ENCODE results near the gene SULT1A3. TPM values are rescaled to one million over a fixed set of nuclear protein-coding genes. Genes with fewer than 3 reads are reported as not detected.

SULT1A3 gene
- total RNA-seq, 2 experiments from 2014 or later: 23.3 to 28.4 TPM

DNA sequence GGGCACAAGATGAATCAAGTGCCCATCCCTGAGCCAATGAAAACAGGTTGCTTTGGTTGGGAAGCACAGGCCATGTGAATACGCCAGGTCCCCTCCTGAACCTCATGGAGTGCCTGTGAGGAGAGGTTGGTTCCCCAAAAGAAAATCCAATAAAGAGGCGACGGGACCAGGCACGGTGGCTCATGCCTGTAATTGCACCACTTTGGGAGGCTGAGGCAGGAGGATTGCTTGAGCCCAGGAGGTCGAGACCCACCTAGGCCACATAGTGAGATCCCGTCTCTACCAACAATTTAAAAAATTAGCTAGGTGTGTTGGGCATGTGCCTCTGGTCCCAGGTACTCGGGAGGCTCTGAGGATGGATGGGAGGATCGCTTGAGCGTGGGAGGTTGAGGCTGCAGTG lies 19.1 kb upstream of the SULT1A3 start:
- H3K4me1 Mint-ChIP-seq: peaks cover 13% of the 10 kb centered on the region
- POLR2A ChIA-PET: interaction anchor here (0.7 to 1.0 kb wide), 2 partner anchors 64 to 185 kb away, joined by 3 read pairs; no protein-coding TSS in a partner anchor
- no peaks in the 10 kb centered on the region for H3K27me3 Mint-ChIP-seq
- no peak overlapping the region for H3K4me3 Mint-ChIP-seq
- H3K36me3 Mint-ChIP-seq (ENCODE audit: low read depth): peaks cover 11% of the 10 kb centered on the region
- no peak overlapping the region for H3K27ac Mint-ChIP-seq
- CTCF ChIA-PET: interaction anchor here (1.5 to 2.4 kb wide), 2 partner anchors 68 to 418 kb away, joined by 6 to 8 read pairs; no protein-coding TSS in a partner anchor
- H3K9me3 Mint-ChIP-seq: no peaks in the 10 kb centered on the region
- no peak for DNase-seq

DNA sequence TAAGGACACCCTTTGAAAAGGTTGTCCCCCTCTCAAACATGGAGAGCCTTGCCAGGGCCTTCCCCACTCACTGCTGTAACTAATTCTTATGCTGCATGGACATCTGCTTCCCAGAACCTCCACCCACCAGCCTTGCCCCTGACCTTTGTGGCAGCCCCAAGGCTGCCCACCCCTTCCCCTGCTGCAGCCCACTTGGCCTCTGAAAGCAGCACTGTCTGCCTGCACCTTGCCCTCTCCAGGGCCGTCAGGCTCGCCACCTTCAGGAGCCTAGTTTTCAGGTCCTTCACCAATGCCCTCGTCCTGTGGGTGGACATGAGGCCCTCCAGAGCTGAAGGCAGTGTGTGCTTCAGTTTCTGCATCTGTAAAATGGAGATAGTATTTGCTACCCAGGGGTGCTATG lies 18.3 kb upstream of the SULT1A3 start:
- no peak overlapping the region for H3K4me3 Mint-ChIP-seq
- peaks cover 19% of the 10 kb centered on the region for H3K36me3 Mint-ChIP-seq (ENCODE audit: low read depth)
- peaks cover 13% of the 10 kb centered on the region for H3K4me1 Mint-ChIP-seq
- ChIA-PET CTCF (interaction anchor here (0.7 to 2.4 kb wide), 3 partner anchors 69 to 417 kb away, joined by 6 to 8 read pairs (median 7); partner anchors contain the start of gene TBX6), POLR2A (interaction anchor here (0.7 to 1.0 kb wide), 2 partner anchors 64 to 184 kb away, joined by 3 read pairs; no protein-coding TSS in a partner anchor)
- no peak for DNase-seq
- H3K9me3 Mint-ChIP-seq: no peaks in the 10 kb centered on the region
- H3K27ac Mint-ChIP-seq: no peak overlapping the region
- H3K27me3 Mint-ChIP-seq: no peaks in the 10 kb centered on the region

DNA sequence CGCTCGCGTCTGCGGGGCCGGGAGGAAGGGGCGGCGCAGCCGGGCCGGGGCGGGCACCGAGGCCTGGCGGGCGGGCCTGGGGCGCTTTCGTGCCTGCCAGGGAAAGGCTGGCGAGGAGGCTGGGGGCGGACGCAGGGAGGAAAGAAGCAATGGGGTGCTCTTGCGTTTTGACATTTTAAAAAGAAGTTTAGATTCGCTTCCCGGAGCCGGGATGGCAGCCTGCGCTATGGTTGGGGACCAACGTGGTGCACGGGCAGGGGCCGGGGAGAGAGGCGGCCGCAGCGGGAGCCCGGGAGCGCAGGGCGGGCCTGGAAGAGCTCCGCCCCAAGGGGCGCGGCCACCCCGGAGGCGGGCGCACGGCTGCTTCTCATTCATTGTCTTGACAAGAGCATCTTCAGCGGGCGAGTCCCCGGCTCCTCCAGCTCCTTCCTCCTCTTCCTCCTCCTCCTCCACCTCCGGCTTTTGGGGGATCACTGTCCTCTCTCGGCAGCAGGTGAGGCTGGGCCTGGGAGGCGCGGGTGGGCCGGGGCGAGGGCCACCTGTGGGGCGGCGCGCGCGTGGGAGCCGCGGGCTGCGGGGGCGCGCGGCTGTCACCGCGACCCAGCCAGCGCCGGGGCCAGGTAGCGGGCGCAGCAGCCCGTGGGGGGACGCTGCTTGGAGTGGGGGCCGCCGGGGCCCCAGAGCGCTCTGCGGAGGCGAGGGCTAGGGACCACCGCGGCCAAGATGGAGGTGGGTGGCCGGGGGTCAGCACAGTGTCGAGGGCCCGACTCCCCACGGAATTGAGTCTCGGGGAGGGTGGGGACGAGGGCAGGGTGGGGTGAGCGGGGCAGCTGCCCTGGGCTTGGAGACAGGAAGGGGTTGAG lies 15.6 kb upstream of the SULT1A3 start, which contains the start of gene CORO1A:
CORO1A (plus strand) TSS at position 370 of the 863 bp plus-strand sequence. CDS start 1,608 bp downstream, outside the sequence.
- Mint-ChIP-seq H3K36me3 (ENCODE audit: low read depth) (peaks cover 45% of the 10 kb centered on the region), H3K27ac (peak within 1 kb of the TSS; percentile 99), H3K9me3 (no peaks in the 10 kb centered on the region), H3K4me1 (peaks cover 29% of the 10 kb centered on the region), H3K4me3 (peak within 1 kb of the TSS; percentile 100), H3K27me3 (no peaks in the 10 kb centered on the region)
- ChIA-PET POLR2A (interaction anchor here (0.7 to 7.7 kb wide), 36 partner anchors 16 to 393 kb away, joined by 3 to 92 read pairs (median 4); partner anchors contain the start of genes ALDOA, GDPD3, HIRIP3 and ITGAL), CTCF (interaction anchor here (0.5 to 2.3 kb wide), 10 partner anchors 22 to 312 kb away, joined by 3 to 14 read pairs (median 3); partner anchors contain the start of genes DCTPP1 and TBX6)
- DNase-seq: peak; percentile 90

DNA sequence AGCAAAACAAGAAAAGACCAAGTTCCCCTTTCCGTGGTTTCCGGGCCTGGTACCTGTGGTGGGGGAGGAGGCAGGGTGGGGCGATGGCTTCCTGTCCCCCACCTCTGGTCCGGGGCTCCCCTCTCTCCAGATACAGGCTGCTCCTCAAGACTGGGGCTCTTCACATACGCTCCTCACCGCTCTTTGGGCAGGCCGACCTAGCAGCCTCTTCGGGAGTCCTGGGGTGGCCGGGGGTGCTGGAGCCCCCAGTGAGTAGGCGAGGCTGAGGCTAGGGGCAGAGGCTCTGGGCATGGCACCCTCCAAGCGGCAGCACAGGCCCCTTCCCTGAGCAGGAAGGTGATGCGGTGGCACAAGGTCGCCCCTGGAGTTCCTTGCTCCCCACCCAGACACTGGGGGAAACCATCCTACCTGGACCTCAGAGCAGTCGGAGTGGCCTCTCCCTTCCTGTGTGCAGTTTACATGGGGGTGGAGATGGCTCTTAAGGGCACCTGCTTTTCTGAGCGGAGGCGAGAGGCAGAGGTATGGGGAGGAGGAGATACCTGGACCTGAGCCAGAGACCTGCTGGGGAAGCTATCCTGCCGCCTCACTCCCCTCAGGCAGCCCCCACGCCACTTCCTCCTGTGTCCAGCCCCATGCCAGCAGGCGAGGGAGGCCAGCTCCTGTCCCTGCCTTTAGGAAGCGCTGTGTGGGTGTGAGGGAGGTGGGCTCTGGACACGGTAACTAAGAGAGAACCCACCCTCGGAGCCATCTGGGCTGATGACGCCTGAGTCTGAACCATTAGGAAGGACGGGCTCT lies 14.8 kb upstream of the SULT1A3 start:
- H3K4me3 Mint-ChIP-seq: peak overlapping the region; percentile 100
- DNase-seq: peak; percentile 92
- ChIA-PET POLR2A (interaction anchor here (0.9 to 7.7 kb wide), 29 partner anchors 20 to 394 kb away, joined by 3 to 92 read pairs (median 6); partner anchors contain the start of genes ALDOA, DCTPP1, GDPD3 and ITGAL), CTCF (interaction anchor here (1.0 to 1.7 kb wide), 5 partner anchors 41 to 245 kb away, joined by 3 to 7 read pairs (median 3); partner anchors contain the start of gene DCTPP1)
- no peaks in the 10 kb centered on the region for H3K9me3 Mint-ChIP-seq
- H3K36me3 Mint-ChIP-seq (ENCODE audit: low read depth): peaks cover 45% of the 10 kb centered on the region
- no peaks in the 10 kb centered on the region for H3K27me3 Mint-ChIP-seq
- H3K4me1 Mint-ChIP-seq: peaks cover 29% of the 10 kb centered on the region
- peak overlapping the region; percentile 99 for H3K27ac Mint-ChIP-seq

DNA sequence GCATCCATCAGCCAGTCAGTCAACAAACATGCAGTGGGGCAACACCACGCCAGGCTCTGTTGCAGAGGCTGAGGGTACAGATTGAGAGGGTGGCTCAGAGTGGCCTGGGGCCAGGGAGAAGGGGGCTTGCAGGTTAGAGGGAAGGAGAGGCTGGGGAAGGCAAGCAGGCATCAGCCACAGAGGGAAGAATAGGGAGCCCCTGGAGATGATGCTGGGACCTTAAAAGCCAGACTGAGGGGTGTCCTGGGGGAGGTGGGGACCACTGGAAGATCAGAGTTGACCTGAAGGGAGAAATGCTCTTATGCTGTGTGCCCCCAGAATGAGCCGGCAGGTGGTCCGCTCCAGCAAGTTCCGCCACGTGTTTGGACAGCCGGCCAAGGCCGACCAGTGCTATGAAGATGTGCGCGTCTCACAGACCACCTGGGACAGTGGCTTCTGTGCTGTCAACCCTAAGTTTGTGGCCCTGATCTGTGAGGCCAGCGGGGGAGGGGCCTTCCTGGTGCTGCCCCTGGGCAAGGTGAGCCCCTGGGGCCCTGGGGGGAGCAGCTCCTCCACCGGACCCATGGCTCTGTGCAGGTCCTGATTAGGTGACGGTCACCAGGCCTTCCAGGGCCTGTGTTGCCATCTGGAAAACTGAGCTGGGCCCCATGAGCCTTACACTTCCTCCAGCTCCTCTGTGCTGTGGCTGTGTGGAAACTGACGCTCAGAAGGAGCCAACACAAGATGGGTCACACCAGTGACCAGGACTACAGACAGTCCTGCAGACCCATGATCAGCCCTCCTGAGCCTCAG lies 14.0 kb upstream of the SULT1A3 start:
- H3K27ac Mint-ChIP-seq: peak overlapping the region; percentile 99
- ChIA-PET POLR2A (interaction anchor here (0.6 to 7.7 kb wide), 35 partner anchors 9 to 395 kb away, joined by 3 to 92 read pairs (median 6); partner anchors contain the start of genes ALDOA, CD2BP2, DCTPP1 and GDPD3), CTCF (interaction anchor here (0.9 to 2.7 kb wide), 10 partner anchors 38 to 245 kb away, joined by 4 to 17 read pairs (median 5); partner anchors contain the start of genes DCTPP1, GDPD3 and TBX6)
- no peaks in the 10 kb centered on the region for H3K27me3 Mint-ChIP-seq
- H3K4me1 Mint-ChIP-seq: peaks cover 29% of the 10 kb centered on the region
- no peaks in the 10 kb centered on the region for H3K9me3 Mint-ChIP-seq
- peaks cover 45% of the 10 kb centered on the region for H3K36me3 Mint-ChIP-seq (ENCODE audit: low read depth)
- H3K4me3 Mint-ChIP-seq: peak overlapping the region; percentile 100
- DNase-seq: no peak

DNA sequence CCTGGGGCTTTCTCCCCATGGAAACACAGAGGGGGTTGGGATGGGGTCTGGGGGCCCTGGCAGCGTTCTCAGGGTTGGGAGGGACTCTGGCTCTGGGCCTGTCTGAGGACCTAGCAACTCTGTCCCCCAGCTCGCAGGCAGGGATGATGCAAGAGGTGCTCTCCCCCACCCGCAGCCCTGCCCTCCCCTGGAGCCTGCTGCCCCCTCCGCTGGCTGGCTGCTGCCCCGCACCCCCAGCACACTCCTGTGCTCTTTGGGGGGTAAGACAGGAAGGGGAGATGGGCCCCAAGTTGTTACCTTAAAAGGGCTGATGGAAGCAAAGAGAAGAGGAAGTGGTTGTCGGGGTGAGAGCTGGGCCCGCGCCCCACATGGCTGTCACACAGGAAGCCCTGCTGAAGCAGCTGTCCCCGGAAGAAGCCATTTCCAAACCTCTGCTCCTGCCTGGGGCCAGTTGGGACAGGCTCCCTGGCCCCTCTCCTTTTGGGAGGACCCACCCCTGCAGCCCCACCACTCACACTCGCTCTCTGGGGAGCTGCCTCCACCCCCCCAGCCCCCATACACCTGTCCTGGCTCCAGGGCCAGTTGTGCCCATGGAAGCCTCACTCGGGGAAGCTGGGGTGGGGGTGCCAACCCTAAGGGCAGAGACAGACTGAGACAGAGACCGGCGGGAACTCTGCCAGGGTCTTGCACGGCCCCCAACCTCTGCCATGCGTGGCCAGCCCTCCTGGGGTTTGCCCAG lies 13.2 kb upstream of the SULT1A3 start:
- Mint-ChIP-seq H3K27ac (peak overlapping the region; percentile 99), H3K9me3 (no peaks in the 10 kb centered on the region), H3K4me1 (peaks cover 26% of the 10 kb centered on the region), H3K36me3 (ENCODE audit: low read depth) (peaks cover 45% of the 10 kb centered on the region), H3K4me3 (peak overlapping the region; percentile 100), H3K27me3 (no peaks in the 10 kb centered on the region)
- DNase-seq: peak; percentile 92
- ChIA-PET POLR2A (interaction anchor here (0.7 to 7.7 kb wide), 36 partner anchors 10 to 473 kb away, joined by 3 to 92 read pairs (median 6); partner anchors contain the start of genes ALDOA, CD2BP2, DCTPP1 and GDPD3), CTCF (interaction anchor here (0.7 to 2.7 kb wide), 11 partner anchors 38 to 244 kb away, joined by 3 to 17 read pairs (median 5); partner anchors contain the start of genes ALDOA, DCTPP1, GDPD3 and TBX6)

DNA sequence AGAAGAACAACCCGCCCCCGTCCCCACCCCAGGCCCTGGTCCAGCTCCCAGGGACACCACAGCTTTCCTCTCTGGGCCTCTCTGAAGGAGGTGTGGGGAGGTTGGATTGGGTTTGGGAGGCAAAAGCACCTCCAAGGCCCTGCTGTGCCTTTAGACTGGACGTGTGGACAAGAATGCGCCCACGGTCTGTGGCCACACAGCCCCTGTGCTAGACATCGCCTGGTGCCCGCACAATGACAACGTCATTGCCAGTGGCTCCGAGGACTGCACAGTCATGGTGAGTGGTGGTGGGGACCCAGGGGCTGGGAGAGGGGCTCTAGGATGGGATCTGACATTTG lies 12.6 kb upstream of the SULT1A3 start:
- POLR2A ChIA-PET: interaction anchor here (0.7 to 7.7 kb wide), 30 partner anchors 41 to 473 kb away, joined by 3 to 92 read pairs (median 6); partner anchors contain the start of genes ALDOA, CD2BP2, GDPD3 and MAPK3
- no peaks in the 10 kb centered on the region for H3K9me3 Mint-ChIP-seq

DNA sequence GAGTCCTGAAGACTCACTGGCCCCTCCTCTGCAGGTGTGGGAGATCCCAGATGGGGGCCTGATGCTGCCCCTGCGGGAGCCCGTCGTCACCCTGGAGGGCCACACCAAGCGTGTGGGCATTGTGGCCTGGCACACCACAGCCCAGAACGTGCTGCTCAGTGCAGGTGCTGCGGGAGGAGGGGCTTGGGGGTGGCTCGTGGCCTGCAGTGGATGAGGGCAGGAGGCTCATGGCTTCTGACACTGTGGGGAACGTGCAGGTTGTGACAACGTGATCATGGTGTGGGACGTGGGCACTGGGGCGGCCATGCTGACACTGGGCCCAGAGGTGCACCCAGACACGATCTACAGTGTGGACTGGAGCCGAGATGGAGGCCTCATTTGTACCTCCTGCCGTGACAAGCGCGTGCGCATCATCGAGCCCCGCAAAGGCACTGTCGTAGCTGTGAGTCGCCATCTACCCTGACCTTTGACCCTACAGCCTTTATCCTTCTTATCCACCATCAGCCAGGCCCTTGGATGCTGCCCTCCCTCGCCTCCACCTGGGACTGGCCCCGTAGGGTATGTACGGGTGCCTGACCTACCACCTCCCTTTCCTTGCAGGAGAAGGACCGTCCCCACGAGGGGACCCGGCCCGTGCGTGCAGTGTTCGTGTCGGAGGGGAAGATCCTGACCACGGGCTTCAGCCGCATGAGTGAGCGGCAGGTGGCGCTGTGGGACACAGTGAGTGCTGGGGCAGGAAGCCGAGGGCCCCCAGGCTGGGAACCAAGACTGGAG lies 12.1 kb upstream of the SULT1A3 start:
- ChIA-PET POLR2A (interaction anchor here (0.9 to 7.7 kb wide), 19 partner anchors 44 to 472 kb away, joined by 3 to 92 read pairs (median 6); partner anchors contain the start of genes ALDOA, CD2BP2, GDPD3 and PPP4C), CTCF (interaction anchor here (1.0 to 2.7 kb wide), 5 partner anchors 44 to 223 kb away, joined by 3 to 17 read pairs (median 5); partner anchors contain the start of gene TBX6)
- Mint-ChIP-seq H3K27me3 (no peaks in the 10 kb centered on the region), H3K9me3 (no peaks in the 10 kb centered on the region), H3K4me1 (peaks cover 24% of the 10 kb centered on the region), H3K36me3 (ENCODE audit: low read depth) (peaks cover 45% of the 10 kb centered on the region), H3K27ac (peak overlapping the region; percentile 99), H3K4me3 (peak overlapping the region; percentile 100)
- peak; percentile 84 for DNase-seq

More for the DNA sequence above, 12.6 kb upstream of the SULT1A3 start:
- CTCF ChIA-PET: interaction anchor here (0.7 to 2.7 kb wide), 12 partner anchors 39 to 243 kb away, joined by 3 to 17 read pairs (median 5); partner anchors contain the start of genes ALDOA, DCTPP1 and TBX6
- peaks cover 45% of the 10 kb centered on the region for H3K36me3 Mint-ChIP-seq (ENCODE audit: low read depth)
- no peaks in the 10 kb centered on the region for H3K27me3 Mint-ChIP-seq
- peaks cover 25% of the 10 kb centered on the region for H3K4me1 Mint-ChIP-seq
- H3K4me3 Mint-ChIP-seq: peak overlapping the region; percentile 100
- DNase-seq: no peak
- peak overlapping the region; percentile 99 for H3K27ac Mint-ChIP-seq

DNA sequence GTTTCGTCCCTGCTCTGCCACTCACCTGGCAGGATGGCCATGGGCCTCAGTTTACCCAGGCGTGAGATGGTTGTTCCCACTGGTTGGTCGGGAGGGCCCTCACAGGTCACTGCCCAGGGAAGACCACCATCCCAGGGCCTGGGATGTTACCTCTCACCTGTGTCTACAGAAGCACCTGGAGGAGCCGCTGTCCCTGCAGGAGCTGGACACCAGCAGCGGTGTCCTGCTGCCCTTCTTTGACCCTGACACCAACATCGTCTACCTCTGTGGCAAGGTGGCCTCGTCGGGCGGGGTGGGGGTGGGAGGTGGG lies 11.5 kb upstream of the SULT1A3 start:
- Mint-ChIP-seq H3K27me3 (no peaks in the 10 kb centered on the region), H3K36me3 (ENCODE audit: low read depth) (peaks cover 45% of the 10 kb centered on the region), H3K4me3 (peak overlapping the region; percentile 100), H3K9me3 (no peaks in the 10 kb centered on the region), H3K27ac (peak overlapping the region; percentile 99), H3K4me1 (peaks cover 19% of the 10 kb centered on the region)
- ChIA-PET CTCF (interaction anchor here (1.0 to 2.7 kb wide), 4 partner anchors 45 to 222 kb away, joined by 3 to 17 read pairs (median 4); partner anchors contain the start of gene TBX6), POLR2A (interaction anchor here (1.0 to 7.7 kb wide), 7 partner anchors 57 to 271 kb away, joined by 3 to 92 read pairs (median 4); partner anchors contain the start of genes GDPD3, TBC1D10B and TBX6)
- DNase-seq: no peak

DNA sequence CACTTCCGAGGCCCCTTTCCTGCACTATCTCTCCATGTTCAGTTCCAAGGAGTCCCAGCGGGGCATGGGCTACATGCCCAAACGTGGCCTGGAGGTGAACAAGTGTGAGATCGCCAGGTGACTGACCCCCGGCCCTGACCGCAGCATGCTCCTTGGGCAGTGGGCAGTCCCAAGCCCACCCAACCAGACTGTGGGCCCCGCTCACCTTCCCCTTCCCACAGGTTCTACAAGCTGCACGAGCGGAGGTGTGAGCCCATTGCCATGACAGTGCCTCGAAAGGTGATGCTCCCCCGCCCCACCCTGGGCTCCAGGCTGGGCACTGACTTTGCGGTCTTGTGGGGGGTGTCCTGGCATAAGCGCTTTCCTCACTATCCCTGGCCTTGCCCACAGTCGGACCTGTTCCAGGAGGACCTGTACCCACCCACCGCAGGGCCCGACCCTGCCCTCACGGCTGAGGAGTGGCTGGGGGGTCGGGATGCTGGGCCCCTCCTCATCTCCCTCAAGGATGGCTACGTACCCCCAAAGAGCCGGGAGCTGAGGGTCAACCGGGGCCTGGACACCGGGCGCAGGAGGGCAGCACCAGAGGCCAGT lies 11.0 kb upstream of the SULT1A3 start:
- POLR2A ChIA-PET: interaction anchor here (1.0 to 7.7 kb wide), 5 partner anchors 58 to 183 kb away, joined by 3 to 92 read pairs (median 6); partner anchors contain the start of genes GDPD3, TBC1D10B and TBX6
- DNase-seq: no peak
- Mint-ChIP-seq H3K9me3 (no peaks in the 10 kb centered on the region), H3K36me3 (ENCODE audit: low read depth) (peaks cover 45% of the 10 kb centered on the region), H3K27me3 (no peaks in the 10 kb centered on the region), H3K4me1 (peaks cover 16% of the 10 kb centered on the region), H3K4me3 (peak overlapping the region; percentile 100), H3K27ac (peak overlapping the region; percentile 99)
- CTCF ChIA-PET: interaction anchor here (1.5 to 1.6 kb wide), 2 partner anchors 45 to 68 kb away, joined by 3 to 5 read pairs; no protein-coding TSS in a partner anchor
